Tibial nerve (tissue), 4 donors: Measurements from ENCODE around the gene RNASEH2B. TPM values are rescaled to one million over a fixed set of nuclear protein-coding genes. Genes with fewer than 3 reads are reported as not detected.

Experiments used
- DNase-seq, 2 donors: peaks; one replicate each; pipeline ENCODE4 v3.0.0-alpha.2; 2019; ENCODE audit warnings: low spot score in 2 of 2
- H3K27ac ChIP-seq, 4 donors: fragments of 200-600 bp; sonication (generic) in 3 of 4; one replicate each; pipeline ENCODE4 v1.5.1; 2017 to 2019; ENCODE audit warnings: mild to moderate bottlenecking in 1 of 4
- H3K27me3 ChIP-seq, 2 donors: fragments of 200-600 bp; sonication (generic) in 1 of 2; one replicate each; pipeline versions ENCODE4 v1.5.1 to v1.6.0; 2017 to 2019
- H3K36me3 ChIP-seq, 3 donors: fragments of 200-600 bp; sonication (generic); one replicate each; pipeline ENCODE4 v1.5.1; 2018 to 2019
- H3K4me1 ChIP-seq, 4 donors: fragments of 200-600 bp; sonication (generic) in 3 of 4; one replicate each; pipeline ENCODE4 v1.5.1; 2017 to 2019
- H3K4me3 ChIP-seq, 4 donors: fragments of 200-600 bp; sonication (generic) in 3 of 4; one replicate each; pipeline ENCODE4 v1.5.1; 2017 to 2019; ENCODE audit warnings: mild to moderate bottlenecking in 1 of 4, moderate library complexity in 1 of 4
- H3K9me3 ChIP-seq, 4 donors: fragments of 200-600 bp; sonication (generic) in 3 of 4; one replicate each; pipeline ENCODE4 v1.5.1; 2017 to 2019
- EP300 ChIP-seq, 2 donors: sonication (generic); formaldehyde crosslinking; IDR thresholded peaks; one replicate each; pipeline ENCODE4 v1.6.1; 2017; ENCODE audit warnings: antibody characterized with exemption in 2 of 2, mild to moderate bottlenecking in 1 of 2
- POLR2A ChIP-seq, 2 donors: fragments of 450-650 bp; IDR thresholded peaks; one replicate each; pipeline ENCODE4 v1.6.1; 2017; ENCODE audit warnings: antibody characterized with exemption in 2 of 2, mild to moderate bottlenecking in 2 of 2, moderate library complexity in 2 of 2
- WGBS, 2 donors: methylation state at CpG; one replicate each; pipeline ENCODE4 v1.1.5; 2018; 5-methylcytosine and 5-hydroxymethylcytosine counted together
- total RNA-seq, 4 donors: library from RNA; depleted of rRNA; stranded (reverse); fragments of >200 nt; gene quantifications; one replicate each; pipeline ENCODE4 v1.1.0, GENCODE V29; 2016
- TF ChIP-seq, protein P1 (sequence below), 5 experiments: fragments of 200-600 bp in 3 of 5; fragments of 450-650 bp in 2 of 5; sonication (generic) in 3 of 5; IDR thresholded peaks; one replicate each; pipeline ENCODE4 v1.5.1; 2016 to 2019; ENCODE audit warnings: antibody characterized with exemption in 5 of 5, mild to moderate bottlenecking in 3 of 5, moderate library complexity in 2 of 5

The RNASEH2B gene
- total RNA-seq, 4 donors from 2014 or later = 52.5 to 104 (median 76.5) TPM

DNA sequence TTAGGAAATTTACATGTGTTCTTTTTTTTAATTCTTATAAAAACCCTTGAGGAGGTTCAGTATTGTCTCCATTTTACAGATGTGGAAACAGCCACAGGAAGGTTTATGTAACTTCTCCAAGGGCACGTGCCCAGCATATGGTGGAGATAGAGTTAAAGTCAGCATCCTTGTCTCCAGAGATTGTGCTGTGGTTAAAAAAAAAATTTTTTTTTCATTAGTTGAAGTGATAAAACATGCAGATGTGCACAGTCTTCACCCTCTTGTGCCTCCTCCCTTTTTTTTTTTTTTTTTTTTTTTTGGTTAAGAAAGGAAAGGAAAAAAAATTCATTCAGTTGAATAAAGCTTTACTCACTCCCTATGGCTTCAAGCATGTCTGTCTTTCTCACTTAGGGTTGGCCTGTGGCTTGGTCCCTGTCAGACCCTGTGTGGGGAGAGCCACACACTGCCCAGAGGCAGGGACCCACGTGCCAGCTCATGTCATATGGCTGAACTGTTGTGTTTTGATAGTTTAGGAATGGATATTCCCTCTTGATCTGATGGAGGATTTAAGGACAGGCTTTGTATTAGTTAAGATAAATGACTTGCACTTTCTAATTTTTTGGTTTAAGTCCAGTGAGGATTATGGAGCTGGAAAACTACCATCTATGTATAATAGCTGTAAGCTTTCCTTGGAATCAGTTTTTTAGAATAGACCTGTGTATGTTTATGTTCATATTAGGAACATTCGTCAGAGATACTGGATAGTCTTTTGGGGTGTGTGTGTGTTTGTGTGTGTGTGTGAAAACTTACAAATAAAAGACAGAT, 19.3 kb downstream of the RNASEH2B start:
- TF ChIP-seq, protein P1, sequence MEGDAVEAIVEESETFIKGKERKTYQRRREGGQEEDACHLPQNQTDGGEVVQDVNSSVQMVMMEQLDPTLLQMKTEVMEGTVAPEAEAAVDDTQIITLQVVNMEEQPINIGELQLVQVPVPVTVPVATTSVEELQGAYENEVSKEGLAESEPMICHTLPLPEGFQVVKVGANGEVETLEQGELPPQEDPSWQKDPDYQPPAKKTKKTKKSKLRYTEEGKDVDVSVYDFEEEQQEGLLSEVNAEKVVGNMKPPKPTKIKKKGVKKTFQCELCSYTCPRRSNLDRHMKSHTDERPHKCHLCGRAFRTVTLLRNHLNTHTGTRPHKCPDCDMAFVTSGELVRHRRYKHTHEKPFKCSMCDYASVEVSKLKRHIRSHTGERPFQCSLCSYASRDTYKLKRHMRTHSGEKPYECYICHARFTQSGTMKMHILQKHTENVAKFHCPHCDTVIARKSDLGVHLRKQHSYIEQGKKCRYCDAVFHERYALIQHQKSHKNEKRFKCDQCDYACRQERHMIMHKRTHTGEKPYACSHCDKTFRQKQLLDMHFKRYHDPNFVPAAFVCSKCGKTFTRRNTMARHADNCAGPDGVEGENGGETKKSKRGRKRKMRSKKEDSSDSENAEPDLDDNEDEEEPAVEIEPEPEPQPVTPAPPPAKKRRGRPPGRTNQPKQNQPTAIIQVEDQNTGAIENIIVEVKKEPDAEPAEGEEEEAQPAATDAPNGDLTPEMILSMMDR (IDR thresholded peaks at IDR 0.05) = no peak
- TF ChIP-seq POLR2A (IDR thresholded peaks at IDR 0.05) (no peak), EP300 (IDR thresholded peaks at IDR 0.05) (no peak)
- Histone ChIP-seq H3K9me3 (peaks cover 0 to 22% (median 3%) of the 10 kb centered on the region in 4 donors), H3K27ac (no peak overlapping the region), H3K36me3 (peaks cover 0 to 29% (median 0%) of the 10 kb centered on the region in 3 donors), H3K4me3 (no peak overlapping the region), H3K4me1 (peaks cover 0 to 11% (median 0%) of the 10 kb centered on the region in 4 donors), H3K27me3 (no peaks in the 10 kb centered on the region)
- no peak for DNase-seq
- 68% methylated on average over 3 of the region's 3 CpGs for WGBS, 2 donors

DNA sequence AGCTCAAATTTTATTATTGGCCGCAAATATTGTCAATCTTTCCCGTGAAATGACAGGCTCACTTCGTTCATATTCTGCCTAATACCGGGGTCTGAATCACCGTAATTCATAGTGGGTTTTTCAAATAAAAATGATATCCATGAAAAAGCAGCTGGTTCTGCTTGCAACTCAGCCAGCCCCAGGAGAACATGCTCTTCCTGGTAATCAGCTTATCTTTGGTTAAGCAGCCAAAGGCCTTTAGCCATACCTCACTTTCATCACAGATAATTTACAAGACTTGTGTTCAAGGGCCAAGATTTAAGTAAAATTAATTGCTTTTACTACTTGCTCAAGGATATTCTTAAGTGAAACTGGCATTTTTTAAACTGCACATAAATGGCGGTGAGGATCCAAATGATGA, 22.5 kb downstream of the RNASEH2B start:
- Histone ChIP-seq H3K4me3 (no peak overlapping the region), H3K36me3 (peaks cover 0 to 54% (median 13%) of the 10 kb centered on the region in 3 donors)
- DNase-seq = no peak

DNA sequence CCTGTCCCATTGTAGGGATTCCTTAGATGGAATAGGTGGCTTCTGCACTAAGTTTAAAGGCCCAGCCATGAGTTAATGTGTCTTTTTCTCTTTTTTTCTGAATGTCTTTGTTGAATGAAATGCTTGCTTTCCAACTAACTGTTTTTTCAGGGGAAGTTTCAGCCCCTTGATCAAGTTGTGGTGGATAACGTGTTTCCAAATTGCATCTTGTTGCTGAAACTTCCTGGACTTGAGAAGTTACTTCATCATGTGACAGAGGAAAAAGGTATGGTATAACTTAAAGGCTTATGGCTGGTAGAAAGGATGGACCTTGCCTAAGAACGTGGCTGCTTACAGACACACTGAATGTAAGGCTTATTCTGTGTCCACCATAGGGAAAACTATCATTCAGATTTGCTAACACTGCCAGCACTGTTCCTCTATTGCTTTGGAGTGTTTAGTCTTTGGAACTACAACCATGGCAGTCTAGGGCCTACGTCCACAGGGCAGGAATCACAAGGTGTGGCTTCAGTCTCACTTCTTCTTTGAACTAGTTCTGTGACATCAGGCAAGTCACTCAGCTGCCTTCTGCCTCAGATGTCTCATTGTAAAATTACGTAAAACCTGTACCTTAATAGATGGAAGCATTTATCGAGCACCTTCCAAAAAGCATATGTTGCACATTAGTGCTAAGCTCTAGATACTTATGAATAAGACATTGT, 25.3 kb downstream of the RNASEH2B start:
- no peak overlapping the region for H3K27ac ChIP-seq
- WGBS, 2 donors = 89 to 90% methylated on average over 5 of the region's 5 CpGs
- DNase-seq = no peak
- H3K9me3 ChIP-seq = no peaks in the 10 kb centered on the region
- H3K4me1 ChIP-seq = no peaks in the 10 kb centered on the region
- TF ChIP-seq, protein P1 (IDR thresholded peaks at IDR 0.05) = no peak
- TF ChIP-seq EP300 (IDR thresholded peaks at IDR 0.05) = no peak
- TF ChIP-seq POLR2A (IDR thresholded peaks at IDR 0.05) = no peak
- H3K36me3 ChIP-seq = peaks cover 0 to 73% (median 13%) of the 10 kb centered on the region in 3 donors
- H3K4me3 ChIP-seq = no peak overlapping the region
- H3K27me3 ChIP-seq = no peaks in the 10 kb centered on the region

More for the DNA sequence above, 22.5 kb downstream of the RNASEH2B start:
- Histone ChIP-seq H3K27ac (no peak overlapping the region), H3K4me1 (peaks cover 0 to 11% (median 0%) of the 10 kb centered on the region in 4 donors), H3K27me3 (no peaks in the 10 kb centered on the region), H3K9me3 (no peaks in the 10 kb centered on the region)
- WGBS, 2 donors = 96 to 99% methylated on average over 6 of the region's 6 CpGs
- TF ChIP-seq POLR2A (IDR thresholded peaks at IDR 0.05) (no peak), EP300 (IDR thresholded peaks at IDR 0.05) (no peak)
- TF ChIP-seq, protein P1 (IDR thresholded peaks at IDR 0.05) = no peak

DNA sequence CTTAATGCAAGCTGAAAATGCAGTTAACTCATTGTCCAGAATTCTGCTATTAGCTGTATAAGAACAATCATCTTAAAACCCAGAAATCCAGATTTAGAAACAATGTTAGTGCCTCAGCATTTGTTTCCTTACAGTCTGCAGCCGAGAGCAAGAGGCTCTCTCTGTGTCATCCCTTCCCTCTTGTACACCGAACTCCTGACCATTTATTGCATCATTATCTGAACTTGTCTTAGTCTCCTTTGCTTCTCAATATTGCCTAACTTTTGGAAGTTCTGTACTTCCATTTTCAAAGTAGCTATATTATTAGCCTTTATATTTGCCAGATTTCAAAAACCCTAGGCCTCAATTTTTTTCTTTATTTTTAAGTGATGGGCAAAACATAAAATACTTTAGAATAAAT, 27.1 kb downstream of the RNASEH2B start:
- peaks cover 0 to 63% (median 13%) of the 10 kb centered on the region in 3 donors for H3K36me3 ChIP-seq
- no peak overlapping the region for H3K27ac ChIP-seq
- WGBS, 2 donors = 77 to 79% methylated on average over 2 of the region's 2 CpGs
- H3K4me1 ChIP-seq = no peaks in the 10 kb centered on the region
- no peaks in the 10 kb centered on the region for H3K9me3 ChIP-seq
- DNase-seq = no peak
- TF ChIP-seq EP300 (IDR thresholded peaks at IDR 0.05) (peak in 1 of 2 donors; percentile 66), POLR2A (IDR thresholded peaks at IDR 0.05) (no peak)
- H3K27me3 ChIP-seq = no peaks in the 10 kb centered on the region
- no peak overlapping the region for H3K4me3 ChIP-seq

DNA sequence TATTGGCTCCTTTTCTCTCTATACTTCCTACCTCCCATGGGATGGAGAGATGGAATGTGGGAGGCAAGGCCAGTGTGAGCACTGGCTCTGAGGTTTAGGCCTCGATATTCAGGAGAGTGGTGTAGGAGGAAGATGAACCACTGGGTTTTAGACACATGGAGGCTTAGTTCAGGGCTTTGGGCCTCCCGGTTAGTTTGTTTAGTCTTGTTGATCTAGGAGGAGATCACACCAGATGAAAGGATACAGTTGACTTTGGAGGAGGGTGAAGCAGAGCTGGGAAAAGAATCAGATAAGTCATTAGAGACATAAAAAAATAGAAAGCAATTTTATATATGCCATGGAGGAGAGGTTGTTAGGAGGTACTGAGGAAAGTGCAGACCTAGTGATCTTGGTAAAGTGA, 30.9 kb downstream of the RNASEH2B start:
- TF ChIP-seq EP300 (IDR thresholded peaks at IDR 0.05) (no peak), POLR2A (IDR thresholded peaks at IDR 0.05) (no peak)
- TF ChIP-seq, protein P1 (IDR thresholded peaks at IDR 0.05) = no peak
- H3K4me1 ChIP-seq = no peaks in the 10 kb centered on the region

More for the DNA sequence above, 30.9 kb downstream of the RNASEH2B start:
- H3K4me3 ChIP-seq = no peak overlapping the region
- no peak for DNase-seq
- no peaks in the 10 kb centered on the region for H3K9me3 ChIP-seq
- peaks cover 0 to 47% (median 0%) of the 10 kb centered on the region in 3 donors for H3K36me3 ChIP-seq
- WGBS, 2 donors = 73 to 74% methylated on average over 2 of the region's 2 CpGs
- H3K27ac ChIP-seq = no peak overlapping the region
- no peaks in the 10 kb centered on the region for H3K27me3 ChIP-seq
